ENCODE results near the gene FAM163B. TPM values are rescaled to one million over a fixed set of nuclear protein-coding genes. Genes with fewer than 3 reads are reported as not detected.

Gene FAM163B
- total and polyA plus RNA-seq, 2 donors from 2014 or later = 0.54 TPM; not detected in 1

GRCh38 chr9:133635098-133635497 is 25.9 kb upstream of the FAM163B start:
- Histone ChIP-seq H3K4me3 (ENCODE audit: low read length in 3 of 3) (no peak overlapping the region), H3K27me3 (ENCODE audit: control insufficient read depth, insufficient read depth, low read length) (no peaks in the 10 kb centered on the region), H3K9me3 (ENCODE audit: control insufficient read depth in 2 of 3, insufficient read depth in 1 of 3, low read length in 3 of 3) (no peaks in the 10 kb centered on the region), H3K27ac (ENCODE audit: low read depth in 2 of 2, low read length in 2 of 2) (no peak overlapping the region), H3K4me1 (ENCODE audit: control insufficient read depth in 2 of 3, insufficient read depth in 2 of 3, low read depth in 1 of 3, low read length in 3 of 3) (peaks cover 0 to 7% (median 0%) of the 10 kb centered on the region in 3 donors), H3K36me3 (ENCODE audit: control insufficient read depth in 2 of 3, insufficient read depth in 3 of 3, low read length in 3 of 3) (no peaks in the 10 kb centered on the region), H3K9ac (ENCODE audit: low read length in 3 of 3) (no peak overlapping the region)
- FAIRE-seq = no peak
- intact Hi-C loops (cut with DNase I) = no loop called here
- DNase-seq = peak; percentile 21 to 74 (median 41)
- no peak for TF ChIP-seq CTCF (IDR thresholded peaks at IDR 0.05; ENCODE audit: borderline replicate concordance, extremely low read depth, insufficient read depth)

- intact Hi-C loops (cut with DNase I) = no loop called here
- no peaks in the 10 kb centered on the region for H3K36me3 ChIP-seq (ENCODE audit: control insufficient read depth in 2 of 3, insufficient read depth in 3 of 3, low read length in 3 of 3)
- no peaks in the 10 kb centered on the region for H3K9me3 ChIP-seq (ENCODE audit: control insufficient read depth in 2 of 3, insufficient read depth in 1 of 3, low read length in 3 of 3)
- TF ChIP-seq CTCF (IDR thresholded peaks at IDR 0.05; ENCODE audit: borderline replicate concordance, extremely low read depth, insufficient read depth) = no peak
- peaks cover 0 to 7% (median 0%) of the 10 kb centered on the region in 3 donors for H3K4me1 ChIP-seq (ENCODE audit: control insufficient read depth in 2 of 3, insufficient read depth in 2 of 3, low read depth in 1 of 3, low read length in 3 of 3)
- FAIRE-seq = no peak
- no peaks in the 10 kb centered on the region for H3K27me3 ChIP-seq (ENCODE audit: control insufficient read depth, insufficient read depth, low read length)
- peak; percentile 58 to 74 (median 66) for DNase-seq
- no peak overlapping the region for H3K27ac ChIP-seq (ENCODE audit: low read depth in 2 of 2, low read length in 2 of 2)
- H3K9ac ChIP-seq (ENCODE audit: low read length in 3 of 3) = no peak overlapping the region
- H3K4me3 ChIP-seq (ENCODE audit: low read length in 3 of 3) = no peak overlapping the region
These were observed 25.0 kb upstream of the FAM163B start for GRCh38 chr9:133634081-133634691.

GRCh38 chr9:133633681-133634080 is 24.5 kb upstream of the FAM163B start:
- Histone ChIP-seq H3K9ac (ENCODE audit: low read length in 3 of 3) (no peak overlapping the region), H3K27me3 (ENCODE audit: control insufficient read depth, insufficient read depth, low read length) (no peaks in the 10 kb centered on the region), H3K4me1 (ENCODE audit: control insufficient read depth in 2 of 3, insufficient read depth in 2 of 3, low read depth in 1 of 3, low read length in 3 of 3) (peaks cover 0 to 7% (median 0%) of the 10 kb centered on the region in 3 donors), H3K4me3 (ENCODE audit: low read length in 3 of 3) (no peak overlapping the region), H3K36me3 (ENCODE audit: control insufficient read depth in 2 of 3, insufficient read depth in 3 of 3, low read length in 3 of 3) (no peaks in the 10 kb centered on the region), H3K27ac (ENCODE audit: low read depth in 2 of 2, low read length in 2 of 2) (no peak overlapping the region), H3K9me3 (ENCODE audit: control insufficient read depth in 2 of 3, insufficient read depth in 1 of 3, low read length in 3 of 3) (no peaks in the 10 kb centered on the region)
- FAIRE-seq (no peak), DNase-seq (peak in 2 of 5 donors; percentile 23 to 61)
- no peak for TF ChIP-seq CTCF (IDR thresholded peaks at IDR 0.05; ENCODE audit: borderline replicate concordance, extremely low read depth, insufficient read depth)
- intact Hi-C loops (cut with DNase I) = no loop called here

Data from kidney (tissue), 14 donors.